ENCODE measurements around the gene CITED2. TPM values are rescaled to one million over a fixed set of nuclear protein-coding genes. Genes with fewer than 3 reads are reported as not detected.

Gene CITED2
- total and polyA plus RNA-seq, 2 experiments from 2014 or later: 26.6 to 76.9 TPM

GRCh38 chr6:139395371-139395770 lies 20.9 kb upstream of the CITED2 start (continued):
- TF ChIP-seq ZNF462 (CRISPR knock-in tag; IDR thresholded peaks at IDR 0.05) (no peak), CTCF (conservative IDR thresholded peaks at IDR 0.05; ENCODE audit: low read depth in 2 of 2) (no peak), ETS1 (IDR thresholded peaks at IDR 0.05) (no peak), POLR2AphosphoS5 (IDR thresholded peaks at IDR 0.05; ENCODE audit: low read depth) (no peak), JUNB (IDR thresholded peaks at IDR 0.05; ENCODE audit: unreplicated experiment) (no peak)

- Mint-ChIP-seq H3K27me3 (ENCODE audit: insufficient read depth, low read depth, poor library complexity) (peaks cover 44% of the 10 kb centered on the region), H3K27ac (no peak overlapping the region), H3K4me1 (peaks cover 12% of the 10 kb centered on the region), H3K36me3 (ENCODE audit: low read depth) (no peaks in the 10 kb centered on the region), H3K9me3 (no peaks in the 10 kb centered on the region), H3K4me3 (no peak overlapping the region)
- Histone ChIP-seq H3K4me1 (ENCODE audit: insufficient read depth) (peaks cover 9% of the 10 kb centered on the region), H2AFZ (no peak overlapping the region), H3K36me3 (ENCODE audit: insufficient read depth) (no peaks in the 10 kb centered on the region), H3K79me2 (replicated peaks; ENCODE audit: insufficient read depth) (no peaks in the 10 kb centered on the region), H4K20me1 (replicated peaks; ENCODE audit: insufficient read depth) (no peaks in the 10 kb centered on the region), H3K4me3 (no peak overlapping the region), H3K27me3 (ENCODE audit: insufficient read depth) (peaks cover 58% of the 10 kb centered on the region), H3K27ac (ENCODE audit: low read depth) (no peak overlapping the region), H3F3A (replicated peaks; ENCODE audit: low read depth) (no peaks in the 10 kb centered on the region), H3K9me2 (ENCODE audit: insufficient read depth) (no peaks in the 10 kb centered on the region), H3K4me2 (no peak overlapping the region)
- no peak for ATAC-seq
- DNase-seq (ENCODE audit: low spot score): no peak
- TF ChIP-seq JUNB (IDR thresholded peaks at IDR 0.05; ENCODE audit: unreplicated experiment): no peak
- no peak for TF ChIP-seq POLR2AphosphoS5 (IDR thresholded peaks at IDR 0.05; ENCODE audit: low read depth)
- no peak for TF ChIP-seq ETS1 (IDR thresholded peaks at IDR 0.05)
- no peak for TF ChIP-seq STAT1 (IDR thresholded peaks at IDR 0.05; ENCODE audit: unreplicated experiment)
- no peak for TF ChIP-seq CTCF (conservative IDR thresholded peaks at IDR 0.05; ENCODE audit: low read depth in 2 of 2)
- TF ChIP-seq EZH2phosphoT487 (IDR thresholded peaks at IDR 0.05; ENCODE audit: unreplicated experiment): no peak
Observed at GRCh38 chr6:139394027-139394649, 19.7 kb upstream of the CITED2 start.
